Natural killer cell treated with Interleukin-12 subunit alpha and Interleukin-12 subunit beta and Interleukin-15 and Interleukin-18, amount 100 ng/mL, for 72 hours (primary cell): ENCODE measurements around the gene ZNF701. TPM values are rescaled to one million over a fixed set of nuclear protein-coding genes. Genes with fewer than 3 reads are reported as not detected.

Experiments used
- ATAC-seq, 2 donors: fragments of 150-1000 bp; cut with Tn5 transposase in 1 of 2; sonication (Bioruptor Pico), chemical (Tn5 transposase) in 1 of 2; 2 replicates each; pipeline ENCODE4 v1.10.0; 2021
- DNase-seq: peaks from one replicate; pipeline ENCODE4 v3.0.0; 2022; ENCODE audit warnings: low spot score
- H3K27ac Mint-ChIP-seq, 2 donors: 1 replicate in 1 of 2; 2 replicates in 1 of 2; pipeline ENCODE4 v1.8.0; 2022; ENCODE audit warnings: mixed read lengths in 2 of 2, mild to moderate bottlenecking in 1 of 2, moderate library complexity in 1 of 2
- H3K27me3 Mint-ChIP-seq, 2 donors: 1 replicate in 1 of 2; 2 replicates in 1 of 2; pipeline ENCODE4 v1.8.0; 2022; ENCODE audit warnings: mixed read lengths in 2 of 2
- H3K36me3 Mint-ChIP-seq: one replicate; pipeline ENCODE4 v1.8.0; 2022; ENCODE audit warnings: mixed read lengths
- H3K4me1 Mint-ChIP-seq, 2 donors: 1 replicate in 1 of 2; 2 replicates in 1 of 2; pipeline ENCODE4 v1.8.0; 2022; ENCODE audit warnings: low read depth in 2 of 2, mixed read lengths in 2 of 2, mild to moderate bottlenecking in 1 of 2
- H3K4me3 Mint-ChIP-seq: one replicate; pipeline ENCODE4 v1.8.0; 2022; ENCODE audit warnings: mixed read lengths
- H3K9me3 Mint-ChIP-seq: 2 replicates; pipeline ENCODE4 v1.8.0; 2022; ENCODE audit warnings: mixed read lengths
- total RNA-seq, 2 donors: library from RNA; stranded (reverse); gene quantifications; one replicate each; pipeline ENCODE4 v1.2.3, GENCODE V29; 2022

ZNF701 gene
- total RNA-seq, 2 donors from 2014 or later = 30.7 to 33.4 TPM

DNA sequence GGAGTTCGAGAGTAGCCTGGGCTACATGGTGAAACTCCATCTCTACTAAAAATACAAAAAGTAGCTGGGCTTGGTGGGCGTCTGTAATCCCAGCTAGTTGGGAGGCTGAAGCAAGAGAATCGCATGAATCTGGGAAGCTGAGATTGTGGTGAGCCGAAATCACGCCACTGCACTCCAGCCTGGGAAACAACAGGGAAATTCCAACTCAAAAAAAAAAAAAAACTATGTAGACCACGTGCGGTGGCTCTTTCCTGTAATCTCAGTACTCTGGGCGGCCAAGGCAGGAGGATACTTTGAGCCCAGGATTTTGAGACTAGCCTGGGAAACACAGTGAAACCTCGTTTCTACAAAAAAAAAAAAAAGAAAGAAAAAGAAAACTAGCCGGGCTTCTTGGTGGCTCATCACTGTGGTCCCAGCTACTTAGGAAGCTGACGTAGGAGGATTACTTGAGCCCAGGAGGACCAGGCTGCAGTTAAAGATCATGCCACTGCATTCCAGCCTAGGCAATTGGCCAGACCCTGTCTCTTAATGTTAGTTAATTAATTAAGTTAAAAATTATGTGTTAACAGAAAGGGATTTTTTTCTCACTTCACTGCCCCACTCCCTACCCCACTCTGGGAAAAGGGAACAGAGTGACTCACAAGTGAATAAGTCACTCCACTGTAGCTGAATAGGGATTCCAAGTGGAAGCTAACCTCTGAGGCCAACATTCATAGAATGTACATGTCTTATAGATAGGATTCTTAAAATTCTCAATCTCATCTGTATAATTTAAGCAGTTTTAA is 65.9 kb downstream of the ZNF701 start:
- ATAC-seq = no peak
- H3K27me3 Mint-ChIP-seq = no peaks in the 10 kb centered on the region
- peak overlapping the region in 1 of 2 donors; percentile 98 for H3K27ac Mint-ChIP-seq
- no peaks in the 10 kb centered on the region for H3K9me3 Mint-ChIP-seq
- H3K36me3 Mint-ChIP-seq = peaks cover 14% of the 10 kb centered on the region
- DNase-seq = no peak
- peaks cover 25% of the 10 kb centered on the region in 2 donors for H3K4me1 Mint-ChIP-seq
- H3K4me3 Mint-ChIP-seq = peak overlapping the region; percentile 89

Other genes with a start within 250 kb of the ZNF701 start
- under 1 TPM; 0.36 to 0.74 TPM for gene ZNF610, start 234.0 kb upstream of the ZNF701 start, total RNA-seq
- 10 to 100 TPM in 1 of 2 donors, 1 to 10 TPM in 1; 6.1 to 13.7 TPM for gene ZNF880, start 200.4 kb upstream of the ZNF701 start, total RNA-seq
- gene ZNF528, start 172.4 kb upstream of the ZNF701 start, total RNA-seq = 10 to 100 TPM in 1 of 2 donors, 1 to 10 TPM in 1; 8.3 to 12.6 TPM
- not detected for gene ZNF534, start 141.1 kb upstream of the ZNF701 start, total RNA-seq
- 1 to 10 TPM in 1 of 2 donors, under 1 TPM in 1; 1.00 to 1.1 TPM for gene ZNF578, start 116.7 kb upstream of the ZNF701 start, total RNA-seq
- gene ZNF808, start 42.6 kb upstream of the ZNF701 start, total RNA-seq = 10 to 100 TPM; 34.6 to 42.5 TPM
- gene ZNF83, start 68.1 kb downstream of the ZNF701 start, total RNA-seq = 10 to 100 TPM; 20.2 to 25.8 TPM
- gene ZNF611, start 164.8 kb downstream of the ZNF701 start, total RNA-seq = 10 to 100 TPM; 39.1 to 50.7 TPM
- 10 to 100 TPM; 11.5 to 35.2 TPM for gene ZNF600, start 216.5 kb downstream of the ZNF701 start, total RNA-seq